Activated CD4-positive, alpha-beta T cell treated with anti-CD3 and anti-CD28 coated beads, Interleukin-2, amount 50 U/mL, for 1 hour (primary cell): Measurements from ENCODE around the gene HPCA.

Experiments
- DNase-seq: peaks from one replicate; pipeline ENCODE4 v3.0.0-alpha.2; 2020

Gene HPCA

GRCh38 chr1:32886004-32886827, at the start of gene HPCA:
HPCA (plus strand) TSS chr1:32886491; CDS start chr1:32888899, 2,408 bp downstream.
- DNase-seq, result peak; percentile 25

GRCh38 chr1:32848354-32849063, 37.8 kb upstream of the HPCA start:
- no peak for DNase-seq

- DNase-seq, result no peak
Measured at GRCh38 chr1:32855861-32856617, 30.3 kb upstream of the HPCA start.

- no peak for DNase-seq
Measured at GRCh38 chr1:32858136-32858535, 28.2 kb upstream of the HPCA start.

- no peak for DNase-seq
Measured at GRCh38 chr1:32858791-32859190, 27.5 kb upstream of the HPCA start.

GRCh38 chr1:32859915-32860314, 26.4 kb upstream of the HPCA start:
- no peak for DNase-seq

GRCh38 chr1:32860566-32860965, 25.7 kb upstream of the HPCA start:
- no peak for DNase-seq

GRCh38 chr1:32861904-32862695, 24.2 kb upstream of the HPCA start:
- DNase-seq, result no peak

GRCh38 chr1:32863218-32863880, 22.9 kb upstream of the HPCA start:
- DNase-seq, result no peak

- DNase-seq, result no peak
Measured at GRCh38 chr1:32863881-32864245, 22.4 kb upstream of the HPCA start.

GRCh38 chr1:32864375-32865019, 21.8 kb upstream of the HPCA start:
- no peak for DNase-seq

GRCh38 chr1:32865639-32866405, 20.5 kb upstream of the HPCA start:
- DNase-seq, result no peak

- DNase-seq, result no peak
Measured at GRCh38 chr1:32867151-32867550, 19.1 kb upstream of the HPCA start.

- no peak for DNase-seq
Measured at GRCh38 chr1:32867671-32868070, 18.6 kb upstream of the HPCA start.

- DNase-seq, result no peak
Measured at GRCh38 chr1:32868085-32868484, 18.2 kb upstream of the HPCA start.

GRCh38 chr1:32868806-32869455, 17.4 kb upstream of the HPCA start:
- DNase-seq, result no peak

GRCh38 chr1:32869923-32870614, 16.2 kb upstream of the HPCA start:
- DNase-seq, result no peak

- DNase-seq, result no peak
Measured at GRCh38 chr1:32870615-32871363, 15.5 kb upstream of the HPCA start, which contains the start of gene FNDC5. FNDC5 (minus strand) TSS chr1:32870912.
